GM19397 (cell line): ENCODE measurements around the gene ACVRL1.

Experiments used
- ATAC-seq: cut with Tn5 transposase; IDR thresholded peaks from one replicate; pipeline ENCODE4 v1.9.1; 2021; ENCODE audit warnings: mild to moderate bottlenecking, moderate library complexity; ENCODE audit not compliant: unreplicated experiment

ACVRL1 gene

GRCh38 chr12:51896236-51896635 lies 11.1 kb upstream of the ACVRL1 start:
- ATAC-seq = no peak

DNA sequence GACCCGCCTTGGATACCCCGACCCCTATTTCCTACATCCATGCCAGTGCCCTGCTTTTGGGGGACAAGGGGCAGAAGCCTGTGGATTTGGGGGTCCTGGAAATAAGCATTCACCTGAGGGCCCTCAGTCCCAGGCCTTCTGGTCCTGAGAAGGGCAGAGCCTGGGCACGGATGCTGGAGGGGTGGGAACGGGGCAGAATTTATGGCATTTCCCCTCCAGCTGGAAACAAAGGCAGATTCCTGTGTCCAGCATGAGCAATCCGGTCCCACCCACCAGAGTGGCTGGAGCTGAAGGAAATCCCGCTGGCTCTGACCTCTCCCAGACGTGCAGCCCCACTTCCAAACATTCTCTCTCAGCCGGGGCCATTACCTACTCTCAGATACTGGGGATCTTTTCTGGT lies 10.1 kb upstream of the ACVRL1 start:
- ATAC-seq = no peak

GRCh38 chr12:51898506-51898905 lies 8.8 kb upstream of the ACVRL1 start:
- ATAC-seq = no peak

DNA sequence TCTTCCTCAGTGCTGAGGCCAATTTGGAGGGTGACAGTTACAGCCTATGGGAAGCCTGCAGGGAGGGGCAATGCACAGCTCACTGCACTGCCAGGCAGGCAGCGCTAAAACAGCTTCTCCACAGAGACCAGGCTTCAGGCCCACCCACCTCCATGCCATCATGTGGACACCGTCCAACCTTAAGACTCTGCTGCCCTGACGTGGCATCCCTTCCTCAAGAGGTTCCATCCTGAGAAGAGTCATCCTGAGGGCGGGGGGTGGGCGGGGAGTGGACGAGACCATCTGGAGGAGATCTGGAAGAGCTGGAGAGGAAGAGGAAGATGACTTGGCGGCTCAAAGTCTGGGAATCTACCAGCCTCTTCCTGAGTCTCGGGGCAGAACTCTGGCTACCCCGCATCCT lies 8.4 kb upstream of the ACVRL1 start:
- no peak for ATAC-seq

- ATAC-seq = no peak
Observed at GRCh38 chr12:51900323-51900889, 6.9 kb upstream of the ACVRL1 start.

DNA sequence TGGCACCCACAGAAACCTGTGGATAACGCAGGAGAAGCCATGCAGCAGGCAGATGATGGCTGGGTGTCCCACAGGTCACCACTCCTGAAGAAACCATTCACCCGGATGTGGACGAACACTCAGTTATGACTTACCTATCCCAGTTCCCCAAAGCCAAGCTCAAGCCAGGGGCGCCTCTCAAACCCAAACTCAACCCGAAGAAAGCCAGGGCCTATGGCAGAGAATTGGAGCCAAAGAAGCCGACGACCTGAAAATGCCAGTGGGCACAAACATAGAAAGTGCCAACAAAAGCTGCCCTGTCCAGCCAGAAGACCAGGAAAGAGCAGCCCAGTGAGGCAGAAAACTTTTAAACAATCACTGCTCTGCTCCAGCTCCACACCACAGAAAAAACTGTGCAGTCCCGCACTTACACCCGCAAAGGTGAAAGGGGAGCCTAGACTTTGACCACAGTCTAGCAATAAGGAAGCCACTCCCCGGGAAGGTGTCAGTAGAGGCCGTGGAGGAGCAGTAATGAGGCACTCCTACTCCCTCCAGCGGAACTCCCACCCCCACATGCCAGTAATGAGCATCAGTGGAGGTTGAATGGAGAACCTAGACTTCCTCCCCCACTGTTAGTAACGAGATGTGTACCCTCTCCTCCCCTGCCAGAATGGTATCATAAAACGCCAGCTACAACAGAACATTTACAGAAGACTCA lies 6.0 kb upstream of the ACVRL1 start:
- ATAC-seq = no peak

GRCh38 chr12:51901881-51902280 lies 5.4 kb upstream of the ACVRL1 start:
- no peak for ATAC-seq

GRCh38 chr12:51904951-51905470 lies 2.3 kb upstream of the ACVRL1 start:
- no peak for ATAC-seq

GRCh38 chr12:51905471-51906429 lies 1.6 kb upstream of the ACVRL1 start:
- no peak for ATAC-seq

DNA sequence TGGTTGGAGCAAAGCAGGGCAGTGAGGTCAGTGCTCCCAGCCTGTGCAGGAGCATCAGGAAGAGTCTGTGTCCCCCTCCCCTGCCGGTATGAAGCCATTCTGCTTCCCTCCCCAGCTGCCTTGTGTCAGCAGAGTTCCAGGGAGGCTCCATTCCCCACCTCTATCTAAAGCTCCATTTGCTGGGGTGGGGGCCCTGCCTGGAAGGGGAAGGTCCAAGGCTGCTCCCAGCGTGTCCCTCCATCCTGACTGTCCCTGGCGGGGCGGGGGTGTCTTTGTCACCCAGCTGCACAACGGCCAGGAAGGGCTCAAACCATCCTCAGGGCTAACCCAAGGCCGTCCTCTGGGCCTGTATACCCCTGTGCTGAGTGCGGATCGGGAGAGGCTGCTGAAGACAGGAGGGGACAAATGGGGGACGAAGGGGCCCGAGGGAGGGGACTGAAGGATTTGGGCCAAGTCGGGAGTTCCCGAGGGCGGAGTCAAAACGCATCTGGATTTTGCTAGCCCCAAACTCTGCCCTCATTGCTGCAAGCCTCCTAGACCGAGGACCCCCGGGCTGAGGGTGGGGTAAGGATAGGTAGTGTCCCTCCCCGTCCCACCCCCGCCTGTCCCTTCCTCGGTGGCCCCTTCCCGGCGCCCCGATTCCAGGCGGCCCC lies 748 bp upstream of the ACVRL1 start:
- ATAC-seq = no peak

DNA sequence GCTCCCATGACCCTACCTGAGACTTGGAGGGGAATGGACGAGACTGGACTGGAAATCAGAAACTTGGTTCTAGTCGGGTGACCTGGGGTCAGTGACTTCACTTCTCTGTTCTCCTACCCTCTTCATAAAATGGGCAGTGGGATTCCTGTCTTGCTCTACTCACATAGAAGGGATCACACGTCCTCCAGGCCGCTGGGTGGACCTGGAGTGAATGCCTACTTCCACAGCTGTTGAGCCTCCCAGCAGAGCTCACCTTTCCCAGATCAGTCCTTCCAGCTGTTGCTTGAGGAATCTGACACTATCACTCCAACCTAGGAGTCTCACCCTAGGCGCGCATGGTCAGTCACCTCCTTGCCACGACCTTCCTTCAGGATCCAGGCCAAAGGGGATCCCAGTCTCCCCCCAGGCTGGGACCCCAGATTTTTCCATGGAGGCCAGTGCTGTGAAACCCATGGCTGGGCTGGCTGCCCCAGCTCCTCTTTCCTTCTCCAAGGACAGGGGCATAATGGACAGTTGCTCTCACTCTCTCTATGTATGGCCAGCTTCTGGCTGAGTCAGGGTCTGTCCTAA lies 637 bp downstream of the ACVRL1 start:
- no peak for ATAC-seq

GRCh38 chr12:51908876-51909592 lies 1.7 kb downstream of the ACVRL1 start:
- no peak for ATAC-seq

DNA sequence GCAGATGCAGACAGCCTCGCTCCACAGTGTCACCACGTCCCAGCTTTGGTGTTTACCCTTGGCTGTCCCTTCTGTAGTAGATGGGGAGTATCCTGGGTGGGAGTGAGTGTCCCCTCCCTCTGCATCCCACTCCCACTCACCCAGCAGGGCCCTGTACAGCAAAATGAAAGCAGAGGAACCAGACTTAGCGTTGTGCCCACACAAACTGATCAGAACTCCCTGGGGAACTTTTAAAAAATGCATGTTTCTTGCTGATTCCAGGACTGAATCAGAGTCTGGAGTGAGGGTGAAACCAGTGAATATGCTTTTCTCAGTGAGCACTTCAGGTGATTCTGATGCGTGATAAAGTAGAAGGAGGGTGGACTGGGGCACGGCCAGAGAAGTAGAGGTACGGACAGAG lies 2.9 kb downstream of the ACVRL1 start:
- ATAC-seq = no peak

DNA sequence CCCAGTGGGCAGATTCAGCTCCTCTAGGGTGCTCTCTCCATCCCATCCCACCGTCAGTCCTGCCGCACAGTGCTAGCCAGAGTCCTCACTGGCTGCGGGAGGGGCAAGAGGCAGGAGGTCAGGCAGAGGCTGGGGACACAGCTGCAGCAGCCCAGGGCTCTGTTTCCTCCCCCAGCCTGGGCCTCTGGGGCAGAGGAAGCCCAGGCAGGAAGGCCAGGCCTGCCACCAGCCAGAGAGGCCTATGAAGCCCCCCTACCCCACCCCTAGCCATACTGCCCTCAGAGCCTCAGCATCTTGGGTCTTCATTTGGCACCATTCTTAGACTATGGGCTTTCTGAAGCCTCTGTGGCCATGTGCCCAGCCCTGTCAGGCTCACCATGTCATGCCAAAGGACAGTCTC lies 3.4 kb downstream of the ACVRL1 start:
- no peak for ATAC-seq

DNA sequence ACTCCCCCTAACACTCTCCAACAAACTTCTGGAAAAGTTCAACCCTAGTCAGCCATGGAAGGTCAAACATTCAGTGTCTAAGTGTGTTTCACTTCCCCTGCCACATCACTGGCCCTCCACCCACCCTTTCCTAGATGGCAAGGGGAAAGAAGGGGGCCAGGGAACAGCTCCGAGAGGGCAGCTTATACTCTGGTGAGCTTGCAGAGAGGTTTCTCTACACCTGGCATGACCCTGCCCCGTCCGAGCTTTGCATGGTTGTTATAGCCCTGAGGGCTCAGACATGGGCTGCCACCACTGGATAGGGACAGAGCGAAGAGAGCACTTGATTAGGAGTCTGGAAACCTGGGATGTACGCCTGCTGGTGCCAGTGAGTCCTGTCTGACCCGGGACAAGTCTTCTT lies 4.0 kb downstream of the ACVRL1 start:
- ATAC-seq = no peak

- ATAC-seq = no peak
Observed at GRCh38 chr12:51911788-51912711, 4.7 kb downstream of the ACVRL1 start.

DNA sequence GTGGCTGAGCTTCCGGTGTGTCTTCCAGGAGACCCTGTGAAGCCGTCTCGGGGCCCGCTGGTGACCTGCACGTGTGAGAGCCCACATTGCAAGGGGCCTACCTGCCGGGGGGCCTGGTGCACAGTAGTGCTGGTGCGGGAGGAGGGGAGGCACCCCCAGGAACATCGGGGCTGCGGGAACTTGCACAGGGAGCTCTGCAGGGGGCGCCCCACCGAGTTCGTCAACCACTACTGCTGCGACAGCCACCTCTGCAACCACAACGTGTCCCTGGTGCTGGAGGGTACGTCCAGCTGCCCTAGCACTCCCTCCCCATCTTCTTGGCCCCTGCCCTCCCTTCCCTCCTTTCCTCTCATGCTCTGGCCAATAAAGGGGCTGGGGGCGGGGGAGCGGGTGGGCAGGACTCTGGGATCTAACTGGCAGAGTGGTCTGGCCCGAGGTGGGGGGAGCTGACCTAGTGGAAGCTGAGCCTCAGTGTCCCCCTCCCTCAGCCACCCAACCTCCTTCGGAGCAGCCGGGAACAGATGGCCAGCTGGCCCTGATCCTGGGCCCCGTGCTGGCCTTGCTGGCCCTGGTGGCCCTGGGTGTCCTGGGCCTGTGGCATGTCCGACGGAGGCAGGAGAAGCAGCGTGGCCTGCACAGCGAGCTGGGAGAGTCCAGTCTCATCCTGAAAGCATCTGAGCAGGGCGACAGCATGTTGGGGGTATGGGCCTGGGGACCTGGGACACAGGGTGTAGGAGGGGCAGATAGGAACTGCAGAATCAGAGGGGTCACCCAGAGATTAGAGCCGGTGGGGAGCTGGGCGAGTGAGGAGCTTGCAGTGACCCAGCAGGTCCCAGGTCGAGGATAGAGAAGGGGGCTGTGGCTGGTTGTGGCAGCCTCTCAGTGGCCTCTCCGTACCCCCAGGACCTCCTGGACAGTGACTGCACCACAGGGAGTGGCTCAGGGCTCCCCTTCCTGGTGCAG lies 6.0 kb downstream of the ACVRL1 start:
- ATAC-seq = no peak
